ENCODE results near the gene BRME1. TPM values are rescaled to one million over a fixed set of nuclear protein-coding genes. Genes with fewer than 3 reads are reported as not detected.

The BRME1 gene
- polyA plus RNA-seq, 1 donor from 2014 or later, result 6.2 TPM

- Histone ChIP-seq H3K79me2 (replicated peaks; ENCODE audit: insufficient read depth, low read length) (no peaks in the 10 kb centered on the region), H3K4me2 (ENCODE audit: low read length) (no peak overlapping the region), H2AFZ (ENCODE audit: low read depth, low read length) (no peak overlapping the region), H3K9ac (ENCODE audit: low read length) (no peak overlapping the region), H3F3A (ENCODE audit: insufficient read depth, low read length, poor library complexity, severe bottlenecking) (no peaks in the 10 kb centered on the region), H3K27ac (ENCODE audit: low read length) (no peak overlapping the region), H3K9me2 (ENCODE audit: insufficient read depth, low read length) (no peaks in the 10 kb centered on the region), H3K9me3 (ENCODE audit: low read length) (no peaks in the 10 kb centered on the region), H4K20me1 (ENCODE audit: insufficient read depth) (no peaks in the 10 kb centered on the region), H3K4me3 (ENCODE audit: low read length) (peak overlapping the region; percentile 50), H3K36me3 (ENCODE audit: insufficient read depth, low read length) (no peaks in the 10 kb centered on the region), H3K27me3 (ENCODE audit: insufficient read depth, low read depth, low read length) (peaks cover 11% of the 10 kb centered on the region)
- TF ChIP-seq REST (IDR thresholded peaks at IDR 0.05; ENCODE audit: borderline replicate concordance) (no peak), MXI1 (conservative IDR thresholded peaks at IDR 0.05; ENCODE audit: poor library complexity, severe bottlenecking) (no peak), TAF1 (IDR thresholded peaks at IDR 0.05; ENCODE audit: low read depth) (no peak), CTCF (IDR thresholded peaks at IDR 0.05; ENCODE audit: poor library complexity, severe bottlenecking) (no peak), EP300 (conservative IDR thresholded peaks at IDR 0.05; ENCODE audit: poor library complexity, severe bottlenecking) (no peak), RAD21 (conservative IDR thresholded peaks at IDR 0.05) (no peak), SMC3 (conservative IDR thresholded peaks at IDR 0.05; ENCODE audit: poor library complexity) (no peak), EZH2 (IDR thresholded peaks at IDR 0.05; ENCODE audit: borderline replicate concordance, insufficient read depth, low read length, poor library complexity, severe bottlenecking) (no peak)
Measured at GRCh38 chr19:13841962-13842290, 64.0 kb downstream of the BRME1 start.

- Histone ChIP-seq H3K4me3 (ENCODE audit: low read length) (no peak overlapping the region), H3K79me2 (replicated peaks; ENCODE audit: insufficient read depth, low read length) (no peaks in the 10 kb centered on the region), H3K9me3 (ENCODE audit: low read length) (no peaks in the 10 kb centered on the region), H3K36me3 (ENCODE audit: insufficient read depth, low read length) (no peaks in the 10 kb centered on the region), H3K4me2 (ENCODE audit: low read length) (no peak overlapping the region), H4K20me1 (ENCODE audit: insufficient read depth) (no peaks in the 10 kb centered on the region), H2AFZ (ENCODE audit: low read depth, low read length) (no peak overlapping the region), H3F3A (ENCODE audit: insufficient read depth, low read length, poor library complexity, severe bottlenecking) (no peaks in the 10 kb centered on the region), H3K27me3 (ENCODE audit: insufficient read depth, low read depth, low read length) (peaks cover 11% of the 10 kb centered on the region), H3K9me2 (ENCODE audit: insufficient read depth, low read length) (no peaks in the 10 kb centered on the region), H3K9ac (ENCODE audit: low read length) (no peak overlapping the region), H3K27ac (ENCODE audit: low read length) (no peak overlapping the region)
- TF ChIP-seq TAF1 (IDR thresholded peaks at IDR 0.05; ENCODE audit: low read depth), result no peak
- no peak for TF ChIP-seq REST (IDR thresholded peaks at IDR 0.05; ENCODE audit: borderline replicate concordance)
- no peak for TF ChIP-seq MXI1 (conservative IDR thresholded peaks at IDR 0.05; ENCODE audit: poor library complexity, severe bottlenecking)
- no peak for TF ChIP-seq EZH2 (IDR thresholded peaks at IDR 0.05; ENCODE audit: borderline replicate concordance, insufficient read depth, low read length, poor library complexity, severe bottlenecking)
- no peak for TF ChIP-seq SMC3 (conservative IDR thresholded peaks at IDR 0.05; ENCODE audit: poor library complexity)
- no peak for TF ChIP-seq POLR2AphosphoS5 (IDR thresholded peaks at IDR 0.05)
- TF ChIP-seq CTCF (IDR thresholded peaks at IDR 0.05; ENCODE audit: poor library complexity, severe bottlenecking), result no peak
- TF ChIP-seq EP300 (conservative IDR thresholded peaks at IDR 0.05; ENCODE audit: poor library complexity, severe bottlenecking), result no peak
- TF ChIP-seq RAD21 (conservative IDR thresholded peaks at IDR 0.05), result no peak
Measured at GRCh38 chr19:13841086-13841961, 64.6 kb downstream of the BRME1 start.
